DND-41 (cell line): ENCODE data around the gene PAPOLB.

Experiments used
- ATAC-seq: fragments of 200-7000 bp; cut with Tn5 transposase; 3 replicates; pipeline ENCODE4 v1.9.1; 2021; ENCODE audit warnings: low read depth; ENCODE audit not compliant: insufficient read depth
- DNase-seq: peaks from one replicate; pipeline ENCODE4 v3.0.0-alpha.2; 2020
- H2AFZ ChIP-seq: 2 replicates; pipeline ENCODE4 v1.6.0; 2012; ENCODE audit warnings: low read depth, low read length
- H3K27ac ChIP-seq: 2 replicates; pipeline ENCODE4 v1.5.1; 2012; ENCODE audit warnings: low read length, inconsistent platforms
- H3K27me3 ChIP-seq: fragments of 200-600 bp; sonication (generic); 2 replicates; pipeline ENCODE4 v1.6.0; 2012; ENCODE audit warnings: low read length, mild to moderate bottlenecking, inconsistent platforms; ENCODE audit not compliant: insufficient read depth, poor library complexity
- H3K36me3 ChIP-seq: 2 replicates; pipeline ENCODE4 v1.5.1; 2012; ENCODE audit warnings: low read length, inconsistent platforms; ENCODE audit not compliant: insufficient read depth
- H3K4me1 ChIP-seq: 2 replicates; pipeline ENCODE4 v1.5.1; 2012; ENCODE audit warnings: mild to moderate bottlenecking, low read length; ENCODE audit not compliant: insufficient read depth
- H3K4me2 ChIP-seq: 2 replicates; pipeline ENCODE4 v1.6.0; 2012; ENCODE audit warnings: mild to moderate bottlenecking, moderate library complexity, low read length, inconsistent platforms; ENCODE audit not compliant: insufficient read depth
- H3K4me3 ChIP-seq, 2 experiments: fragments of 200-600 bp in 1 of 2; shearing (Covaris generic) in 1 of 2; 2 replicates each; pipeline ENCODE4 v1.5.1; 2012 to 2016; ENCODE audit warnings: inconsistent platforms in 2 of 2, low read length in 2 of 2, mild to moderate bottlenecking in 2 of 2, low read depth in 1 of 2, moderate library complexity in 1 of 2
- H3K79me2 ChIP-seq: 2 replicates; pipeline ENCODE4 v1.6.0; 2012; ENCODE audit warnings: low read length, inconsistent platforms; ENCODE audit not compliant: insufficient read depth
- H3K9ac ChIP-seq: 2 replicates; pipeline ENCODE4 v1.6.0; 2012; ENCODE audit warnings: low read depth, mild to moderate bottlenecking, inconsistent platforms, low read length, moderate library complexity
- H3K9me3 ChIP-seq: 2 replicates; pipeline ENCODE4 v1.5.1; 2012; ENCODE audit warnings: low read length, moderate library complexity, mild to moderate bottlenecking, inconsistent platforms; ENCODE audit not compliant: insufficient read depth, severe bottlenecking
- H4K20me1 ChIP-seq: 2 replicates; pipeline ENCODE4 v1.6.0; 2012; ENCODE audit warnings: low read length; ENCODE audit not compliant: insufficient read depth
- EZH2 ChIP-seq: IDR thresholded peaks from 3 replicates; pipeline ENCODE4 v1.6.1; 2012; ENCODE audit warnings: borderline replicate concordance, low read depth, mild to moderate bottlenecking, moderate library complexity, low read length, inconsistent platforms; ENCODE audit not compliant: severe bottlenecking
- TF ChIP-seq, protein P1 (sequence below): IDR thresholded peaks from 2 replicates; pipeline ENCODE4 v1.5.1; 2012; ENCODE audit warnings: borderline replicate concordance, low read length, moderate library complexity, mild to moderate bottlenecking; ENCODE audit not compliant: poor library complexity, severe bottlenecking; ENCODE audit errors: extremely low read depth

PAPOLB gene

DNA sequence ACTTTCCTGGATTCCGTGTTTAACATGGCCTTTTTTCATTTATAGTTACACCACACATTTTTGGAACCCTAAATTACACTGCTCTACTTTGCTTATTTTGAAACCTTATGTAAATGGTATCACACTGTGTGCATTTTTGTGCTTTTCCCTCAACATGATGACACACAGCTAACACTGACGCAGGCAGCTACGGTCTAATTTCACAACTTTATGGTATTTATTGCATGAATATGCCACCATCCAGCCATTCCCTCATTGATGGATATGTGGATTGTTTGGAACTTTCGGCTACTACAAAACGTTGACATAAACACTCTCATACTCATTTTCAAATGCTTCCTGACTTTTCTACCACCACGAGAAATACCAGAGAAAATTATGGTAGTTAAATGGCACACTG is 6.9 kb downstream of the PAPOLB start:
- no peaks in the 10 kb centered on the region for H4K20me1 ChIP-seq
- H3K9ac ChIP-seq: no peak overlapping the region
- peaks cover 7% of the 10 kb centered on the region for H3K9me3 ChIP-seq
- DNase-seq: no peak
- no peak overlapping the region for H2AFZ ChIP-seq
- no peaks in the 10 kb centered on the region for H3K4me1 ChIP-seq
- no peaks in the 10 kb centered on the region for H3K79me2 ChIP-seq
- no peak overlapping the region for H3K4me3 ChIP-seq
- H3K36me3 ChIP-seq: no peaks in the 10 kb centered on the region
- no peak overlapping the region for H3K27ac ChIP-seq
- ATAC-seq: no peak
- H3K4me2 ChIP-seq: no peak overlapping the region
- peaks cover 3% of the 10 kb centered on the region for H3K27me3 ChIP-seq
- TF ChIP-seq, protein P1, sequence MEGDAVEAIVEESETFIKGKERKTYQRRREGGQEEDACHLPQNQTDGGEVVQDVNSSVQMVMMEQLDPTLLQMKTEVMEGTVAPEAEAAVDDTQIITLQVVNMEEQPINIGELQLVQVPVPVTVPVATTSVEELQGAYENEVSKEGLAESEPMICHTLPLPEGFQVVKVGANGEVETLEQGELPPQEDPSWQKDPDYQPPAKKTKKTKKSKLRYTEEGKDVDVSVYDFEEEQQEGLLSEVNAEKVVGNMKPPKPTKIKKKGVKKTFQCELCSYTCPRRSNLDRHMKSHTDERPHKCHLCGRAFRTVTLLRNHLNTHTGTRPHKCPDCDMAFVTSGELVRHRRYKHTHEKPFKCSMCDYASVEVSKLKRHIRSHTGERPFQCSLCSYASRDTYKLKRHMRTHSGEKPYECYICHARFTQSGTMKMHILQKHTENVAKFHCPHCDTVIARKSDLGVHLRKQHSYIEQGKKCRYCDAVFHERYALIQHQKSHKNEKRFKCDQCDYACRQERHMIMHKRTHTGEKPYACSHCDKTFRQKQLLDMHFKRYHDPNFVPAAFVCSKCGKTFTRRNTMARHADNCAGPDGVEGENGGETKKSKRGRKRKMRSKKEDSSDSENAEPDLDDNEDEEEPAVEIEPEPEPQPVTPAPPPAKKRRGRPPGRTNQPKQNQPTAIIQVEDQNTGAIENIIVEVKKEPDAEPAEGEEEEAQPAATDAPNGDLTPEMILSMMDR: no peak
- no peak for TF ChIP-seq EZH2

DNA sequence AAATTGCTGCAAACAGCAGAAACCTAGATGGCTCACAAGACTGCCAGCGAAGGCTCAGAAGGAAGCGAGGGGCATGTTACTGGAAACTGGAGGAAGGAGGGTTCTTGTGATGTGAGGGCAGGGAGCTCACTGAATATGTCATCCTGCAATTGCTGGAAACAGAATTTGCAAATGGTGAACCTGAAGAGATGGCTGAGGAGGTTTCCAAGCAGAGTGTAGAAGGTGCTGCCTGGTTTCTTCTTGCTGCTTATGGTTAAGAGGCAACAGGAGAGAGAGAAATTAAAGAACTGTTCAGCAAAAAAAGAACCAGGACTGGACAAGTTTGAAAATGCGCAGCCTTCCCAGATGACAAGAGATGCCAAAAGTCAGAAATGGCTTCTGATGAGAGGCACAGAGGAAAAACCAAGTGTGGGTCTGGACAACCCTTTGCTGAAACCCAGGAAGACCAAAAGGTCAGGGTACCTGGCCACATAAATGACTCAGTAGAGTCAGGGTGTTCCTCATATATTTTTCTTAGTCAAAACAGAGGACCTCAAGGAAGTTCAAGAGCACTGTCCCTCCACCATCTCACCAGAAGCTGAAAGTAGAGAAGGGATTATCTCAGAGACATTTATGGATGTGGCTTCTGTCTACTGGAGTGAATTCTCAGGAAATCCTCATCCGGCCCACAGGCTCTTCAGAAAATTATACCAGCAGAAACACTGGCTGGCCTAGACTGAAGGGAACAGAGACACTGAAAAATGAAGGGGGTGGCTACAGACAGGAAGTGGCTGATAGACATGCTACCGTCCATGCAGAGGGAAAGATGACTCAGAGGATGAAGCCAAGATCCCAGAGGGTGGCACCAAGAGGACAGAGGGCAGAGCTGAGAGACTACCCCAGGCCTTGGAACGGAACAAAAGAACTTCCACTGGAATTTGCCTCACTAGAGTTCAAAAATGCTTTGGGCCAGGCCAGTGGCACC is 10.1 kb downstream of the PAPOLB start:
- H2AFZ ChIP-seq: no peak overlapping the region
- H3K4me3 ChIP-seq: no peak overlapping the region
- peaks cover 7% of the 10 kb centered on the region for H3K9me3 ChIP-seq
- no peaks in the 10 kb centered on the region for H3K79me2 ChIP-seq
- no peak overlapping the region for H3K27ac ChIP-seq
- no peaks in the 10 kb centered on the region for H4K20me1 ChIP-seq
- no peak for DNase-seq
- no peak overlapping the region for H3K9ac ChIP-seq
- H3K27me3 ChIP-seq: peaks cover 3% of the 10 kb centered on the region
- no peak for ATAC-seq
- no peak overlapping the region for H3K4me2 ChIP-seq
- TF ChIP-seq EZH2: no peak
- TF ChIP-seq, protein P1: no peak
- H3K36me3 ChIP-seq: no peaks in the 10 kb centered on the region
- no peaks in the 10 kb centered on the region for H3K4me1 ChIP-seq

DNA sequence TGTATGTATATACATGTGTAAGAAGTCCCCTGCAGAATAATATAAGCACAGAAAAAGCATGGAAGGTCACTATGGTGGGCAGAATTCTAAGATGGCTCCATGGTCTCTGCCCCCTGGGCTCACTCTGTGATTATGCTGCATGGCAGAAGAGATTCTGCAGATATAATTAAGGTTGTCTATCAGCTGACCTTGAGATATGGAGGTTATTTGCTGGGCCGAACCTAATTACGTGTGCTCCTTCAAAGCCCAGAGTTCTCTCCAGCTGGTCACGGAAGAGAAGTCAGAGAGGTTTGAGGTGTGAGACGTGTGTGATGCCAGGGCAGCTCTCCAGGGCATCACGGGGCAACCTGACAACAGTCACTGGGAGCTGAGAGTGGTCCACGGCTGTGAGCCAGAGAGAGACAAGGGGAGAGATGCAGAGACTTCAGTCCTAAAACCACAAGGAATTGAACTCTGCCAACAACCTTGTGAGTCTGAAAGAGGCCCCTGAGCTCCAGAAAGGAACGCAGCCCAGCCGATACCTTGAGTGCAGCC is 11.5 kb downstream of the PAPOLB start:
- H3K4me3 ChIP-seq: no peak overlapping the region
- H3K36me3 ChIP-seq: no peaks in the 10 kb centered on the region
- TF ChIP-seq, protein P1: no peak
- TF ChIP-seq EZH2: no peak
- H3K4me2 ChIP-seq: no peak overlapping the region
- ATAC-seq (no peak), DNase-seq (no peak)
- no peak overlapping the region for H3K27ac ChIP-seq
- peaks cover 3% of the 10 kb centered on the region for H3K27me3 ChIP-seq
- H3K9me3 ChIP-seq: peaks cover 7% of the 10 kb centered on the region
- no peak overlapping the region for H2AFZ ChIP-seq
- H3K79me2 ChIP-seq: no peaks in the 10 kb centered on the region
- no peaks in the 10 kb centered on the region for H4K20me1 ChIP-seq
- no peaks in the 10 kb centered on the region for H3K4me1 ChIP-seq
- H3K9ac ChIP-seq: no peak overlapping the region
